MM.1S (cell line): ENCODE results near the gene GPR135.

Experiments
- EZH2 ChIP-seq: fragments of 300-600 bp; sonication (generic); optimal IDR thresholded peaks from 2 replicates; pipeline ENCODE3; 2017; ENCODE audit warnings: low read depth, mild to moderate bottlenecking, antibody characterized with exemption, low read length, mixed read lengths
- EZH2phosphoT487 ChIP-seq: fragments of 300-600 bp; sonication (generic); IDR thresholded peaks from 2 replicates; pipeline ENCODE4 v1.6.1; 2018; ENCODE audit warnings: antibody characterized with exemption, low read length
- TF ChIP-seq, protein P1 (sequence below): fragments of 300-600 bp; sonication (generic); IDR thresholded peaks from 2 replicates; pipeline ENCODE4 v1.5.1; 2016; ENCODE audit warnings: antibody characterized with exemption, low read length, mixed read lengths

DNA sequence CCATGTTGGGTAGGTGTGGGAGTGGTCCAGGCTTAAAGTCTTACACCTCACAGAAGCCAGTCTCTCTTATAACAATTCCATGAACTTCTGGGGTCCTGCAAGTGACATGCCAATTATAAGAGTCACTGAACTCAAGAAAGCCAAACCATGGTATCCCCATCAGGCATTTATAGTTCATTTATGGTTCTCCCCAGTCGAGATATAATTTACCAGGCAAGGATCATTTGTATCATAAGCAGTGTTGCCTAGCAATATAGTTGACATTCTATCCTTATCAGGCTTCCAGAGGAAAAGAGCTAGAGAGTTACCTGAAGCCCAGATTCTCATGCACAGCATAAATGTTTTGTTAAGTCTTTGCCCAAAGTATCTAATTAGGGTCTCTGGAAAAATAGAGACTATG is 27.2 kb upstream of the GPR135 start:
- TF ChIP-seq, protein P1, sequence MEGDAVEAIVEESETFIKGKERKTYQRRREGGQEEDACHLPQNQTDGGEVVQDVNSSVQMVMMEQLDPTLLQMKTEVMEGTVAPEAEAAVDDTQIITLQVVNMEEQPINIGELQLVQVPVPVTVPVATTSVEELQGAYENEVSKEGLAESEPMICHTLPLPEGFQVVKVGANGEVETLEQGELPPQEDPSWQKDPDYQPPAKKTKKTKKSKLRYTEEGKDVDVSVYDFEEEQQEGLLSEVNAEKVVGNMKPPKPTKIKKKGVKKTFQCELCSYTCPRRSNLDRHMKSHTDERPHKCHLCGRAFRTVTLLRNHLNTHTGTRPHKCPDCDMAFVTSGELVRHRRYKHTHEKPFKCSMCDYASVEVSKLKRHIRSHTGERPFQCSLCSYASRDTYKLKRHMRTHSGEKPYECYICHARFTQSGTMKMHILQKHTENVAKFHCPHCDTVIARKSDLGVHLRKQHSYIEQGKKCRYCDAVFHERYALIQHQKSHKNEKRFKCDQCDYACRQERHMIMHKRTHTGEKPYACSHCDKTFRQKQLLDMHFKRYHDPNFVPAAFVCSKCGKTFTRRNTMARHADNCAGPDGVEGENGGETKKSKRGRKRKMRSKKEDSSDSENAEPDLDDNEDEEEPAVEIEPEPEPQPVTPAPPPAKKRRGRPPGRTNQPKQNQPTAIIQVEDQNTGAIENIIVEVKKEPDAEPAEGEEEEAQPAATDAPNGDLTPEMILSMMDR = no peak
- no peak for TF ChIP-seq EZH2
- TF ChIP-seq EZH2phosphoT487 = no peak
